Hepatocyte (in vitro differentiated cells): ENCODE results near the gene SERPINE1.

Experiments
- EZH2 ChIP-seq: fragments of 200-600 bp; sonication (generic); IDR thresholded peaks from 2 replicates; pipeline ENCODE4 v1.6.1; 2016; ENCODE audit warnings: antibody characterized with exemption, mild to moderate bottlenecking, borderline replicate concordance
- TF ChIP-seq, protein P1 (sequence below): fragments of 200-600 bp; sonication (generic); IDR thresholded peaks from 2 replicates; pipeline ENCODE4 v1.5.1; 2016; ENCODE audit warnings: antibody characterized with exemption, mild to moderate bottlenecking; ENCODE audit not compliant: poor library complexity

DNA sequence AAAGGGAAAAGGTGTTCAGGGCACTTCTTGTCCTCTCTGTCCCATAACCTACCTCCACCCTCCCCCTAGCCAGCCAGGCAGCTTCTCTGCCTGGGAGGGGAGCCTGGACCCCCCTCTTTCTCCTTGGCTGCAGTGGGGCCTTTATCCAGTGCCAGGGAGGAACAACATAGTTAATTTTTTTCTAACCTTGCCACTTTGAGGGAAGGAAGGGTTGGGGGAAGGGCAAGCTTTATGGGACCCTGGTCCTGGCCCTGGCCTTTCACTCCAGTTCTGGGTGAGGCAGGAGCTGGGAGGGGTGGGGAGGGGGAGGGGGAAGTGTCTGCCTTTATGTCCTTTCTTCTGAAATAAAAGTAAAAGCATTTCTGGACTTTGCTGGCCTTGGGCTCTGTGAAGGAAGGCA is 34.0 kb downstream of the SERPINE1 start:
- TF ChIP-seq EZH2 = no peak
- TF ChIP-seq, protein P1, sequence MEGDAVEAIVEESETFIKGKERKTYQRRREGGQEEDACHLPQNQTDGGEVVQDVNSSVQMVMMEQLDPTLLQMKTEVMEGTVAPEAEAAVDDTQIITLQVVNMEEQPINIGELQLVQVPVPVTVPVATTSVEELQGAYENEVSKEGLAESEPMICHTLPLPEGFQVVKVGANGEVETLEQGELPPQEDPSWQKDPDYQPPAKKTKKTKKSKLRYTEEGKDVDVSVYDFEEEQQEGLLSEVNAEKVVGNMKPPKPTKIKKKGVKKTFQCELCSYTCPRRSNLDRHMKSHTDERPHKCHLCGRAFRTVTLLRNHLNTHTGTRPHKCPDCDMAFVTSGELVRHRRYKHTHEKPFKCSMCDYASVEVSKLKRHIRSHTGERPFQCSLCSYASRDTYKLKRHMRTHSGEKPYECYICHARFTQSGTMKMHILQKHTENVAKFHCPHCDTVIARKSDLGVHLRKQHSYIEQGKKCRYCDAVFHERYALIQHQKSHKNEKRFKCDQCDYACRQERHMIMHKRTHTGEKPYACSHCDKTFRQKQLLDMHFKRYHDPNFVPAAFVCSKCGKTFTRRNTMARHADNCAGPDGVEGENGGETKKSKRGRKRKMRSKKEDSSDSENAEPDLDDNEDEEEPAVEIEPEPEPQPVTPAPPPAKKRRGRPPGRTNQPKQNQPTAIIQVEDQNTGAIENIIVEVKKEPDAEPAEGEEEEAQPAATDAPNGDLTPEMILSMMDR = no peak
